COLO668 (cell line): ENCODE measurements around the gene DUSP16.
A peak's percentile ranks its signal among the peaks of the same experiment; 100 is the strongest.
"Not testable (repeated sequence)": the region's sequence is repeated elsewhere in the genome, so short reads cannot be mapped to it uniquely, and the experiment has no call there.

Experiments used
- DNase-seq: peaks from one replicate; lab custom pipeline; 2025; ENCODE audit not compliant: unreplicated experiment; lab: John Stamatoyannopoulos, UW

DUSP16 gene

DNA sequence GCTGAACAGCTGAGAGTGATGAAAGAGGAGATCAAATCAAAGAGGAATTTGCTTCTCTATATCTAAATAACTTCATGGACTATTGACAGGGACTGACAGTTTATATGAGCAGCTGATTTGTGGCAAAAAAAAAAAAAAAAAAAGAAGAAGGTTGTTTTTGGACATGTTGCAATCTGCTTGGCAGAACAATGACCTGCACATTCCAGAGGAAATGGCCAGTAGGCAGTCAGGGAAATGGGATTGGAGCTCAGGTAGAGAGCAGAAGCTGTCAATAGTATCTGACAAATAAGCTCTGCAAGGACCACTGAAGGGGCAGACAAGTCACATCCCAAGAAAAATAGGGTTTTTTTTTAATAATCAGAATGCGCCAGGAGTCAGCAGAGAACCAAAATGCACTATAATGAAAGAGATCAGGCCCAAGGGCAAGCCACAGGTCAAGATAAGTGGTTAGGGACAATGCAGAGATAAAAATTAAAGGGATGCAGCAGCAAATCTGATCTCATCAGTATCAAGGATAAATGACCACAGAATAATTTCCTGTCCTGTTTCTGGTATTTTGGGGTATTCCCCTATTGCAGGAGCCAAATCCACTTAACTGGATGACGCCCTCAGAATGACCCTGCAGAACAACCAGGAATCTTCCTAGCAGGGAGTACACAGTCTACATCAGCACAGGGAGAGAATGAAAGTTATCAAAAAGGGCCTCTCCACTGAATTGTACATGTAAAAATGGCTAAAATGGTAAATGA lies 22.6 kb upstream of the DUSP16 start:
- DNase-seq: no peak

DNA sequence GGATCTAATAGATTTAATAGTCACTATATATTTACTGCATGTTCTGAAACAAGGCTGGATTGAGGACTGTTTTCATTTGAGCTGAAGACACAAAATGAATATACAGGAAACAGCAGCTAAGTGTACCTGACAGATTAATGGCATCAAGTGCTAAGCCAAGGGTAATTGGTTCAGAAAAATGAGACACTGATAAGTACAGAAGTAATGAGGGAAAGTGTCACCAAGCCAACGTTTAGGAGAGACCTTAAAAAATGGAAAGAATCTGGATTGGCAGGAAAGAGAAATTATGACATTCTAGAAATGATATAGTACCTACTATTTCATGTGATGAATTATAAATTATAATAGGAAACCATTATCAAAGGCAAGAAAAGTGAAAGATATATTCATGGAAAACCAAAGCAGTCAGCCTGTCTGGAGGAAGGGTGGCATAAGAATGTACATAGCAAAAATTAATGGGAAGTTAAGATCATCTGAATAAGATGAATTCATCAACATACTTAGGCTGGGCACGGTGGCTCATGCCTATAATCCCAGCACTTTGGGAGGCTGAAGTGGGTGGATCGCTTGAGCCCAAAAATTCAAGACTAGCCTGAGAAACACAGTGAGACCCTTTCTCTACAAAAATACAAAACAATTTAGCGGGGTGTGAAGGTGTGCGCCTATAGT lies 21.0 kb upstream of the DUSP16 start:
- no peak for DNase-seq

- no peak for DNase-seq
These were observed 20.2 kb upstream of the DUSP16 start for GRCh38 chr12:12582895-12583303.

DNA sequence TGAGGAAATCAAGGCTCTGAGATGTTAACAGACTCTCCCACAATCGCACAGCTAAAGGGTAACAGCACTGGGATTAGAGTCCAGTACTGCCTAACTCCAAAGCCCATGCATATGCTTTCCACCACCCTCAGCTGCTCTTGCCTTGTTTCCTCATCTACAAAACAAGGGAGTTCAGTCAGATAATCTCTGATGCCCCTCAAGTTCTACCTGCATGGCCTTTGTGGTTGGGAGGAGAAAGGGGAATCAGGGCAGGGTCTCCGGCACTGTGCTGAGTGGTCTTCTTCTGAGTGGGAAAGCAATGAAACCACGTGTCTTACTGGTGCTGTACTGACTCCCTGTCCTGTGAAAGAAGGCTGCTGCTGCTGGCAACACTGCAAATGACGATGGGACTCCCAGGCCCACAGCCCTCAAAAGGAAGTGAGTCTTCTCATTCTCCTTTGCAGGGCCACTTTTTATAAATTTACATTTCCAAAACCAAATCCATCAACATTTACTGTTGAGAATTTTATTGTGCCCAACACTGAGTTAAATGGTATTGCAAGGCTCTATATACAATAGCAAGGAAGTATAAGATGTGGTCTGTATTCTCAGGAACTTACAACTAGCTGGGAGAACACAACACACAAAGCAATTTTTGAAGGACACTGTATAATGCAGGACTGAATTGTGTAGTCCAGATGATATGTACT lies 19.7 kb upstream of the DUSP16 start:
- DNase-seq: no peak

- not testable (repeated sequence) for DNase-seq
These were observed 18.1 kb upstream of the DUSP16 start for GRCh38 chr12:12580716-12581115.

DNA sequence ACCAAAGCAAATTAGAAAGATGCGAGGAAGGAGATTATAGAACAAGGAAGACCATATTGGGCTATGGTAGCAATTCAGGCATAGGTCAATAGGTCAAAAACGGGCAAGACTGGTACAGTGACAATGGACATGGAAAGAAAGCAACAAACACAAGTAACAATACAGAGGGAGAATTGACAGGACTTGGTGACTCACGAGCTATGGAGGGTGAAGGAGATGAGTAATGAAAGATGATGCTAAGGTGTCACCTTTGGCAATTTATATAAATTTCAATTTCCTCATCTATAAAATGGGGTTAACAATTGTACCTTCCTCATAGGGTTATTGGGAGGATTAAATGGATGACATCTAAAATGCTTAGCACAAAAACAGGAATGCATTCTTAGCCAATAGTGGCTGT lies 15.1 kb upstream of the DUSP16 start:
- DNase-seq: no peak

DNA sequence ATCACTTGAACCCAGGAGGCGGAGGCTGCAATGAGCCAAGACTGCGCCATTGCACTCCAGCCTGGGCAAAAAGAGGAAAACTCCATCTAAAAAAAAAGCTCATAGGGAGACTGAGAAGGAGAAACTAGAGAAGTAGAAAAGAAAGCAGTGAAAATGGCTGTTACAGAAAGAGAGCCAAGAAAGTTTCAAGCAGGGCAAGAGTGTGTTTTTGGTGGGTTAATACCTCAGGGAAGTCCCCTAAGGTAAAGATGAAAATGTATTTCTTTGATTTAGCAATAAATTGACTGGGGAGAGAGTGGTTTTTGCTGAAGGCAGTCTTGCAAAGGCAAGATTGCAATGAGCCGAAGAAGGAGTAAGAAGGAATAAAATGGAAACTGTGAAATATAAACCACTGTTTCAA lies 10.0 kb upstream of the DUSP16 start:
- no peak for DNase-seq

GRCh38 chr12:12565971-12566370 lies 3.3 kb upstream of the DUSP16 start:
- not testable (repeated sequence) for DNase-seq

- no peak for DNase-seq
These were observed 2.2 kb upstream of the DUSP16 start for GRCh38 chr12:12564911-12565310.

- DNase-seq: peak; percentile 8
These were observed 746 bp upstream of the DUSP16 start for GRCh38 chr12:12563290-12563928.

DNA sequence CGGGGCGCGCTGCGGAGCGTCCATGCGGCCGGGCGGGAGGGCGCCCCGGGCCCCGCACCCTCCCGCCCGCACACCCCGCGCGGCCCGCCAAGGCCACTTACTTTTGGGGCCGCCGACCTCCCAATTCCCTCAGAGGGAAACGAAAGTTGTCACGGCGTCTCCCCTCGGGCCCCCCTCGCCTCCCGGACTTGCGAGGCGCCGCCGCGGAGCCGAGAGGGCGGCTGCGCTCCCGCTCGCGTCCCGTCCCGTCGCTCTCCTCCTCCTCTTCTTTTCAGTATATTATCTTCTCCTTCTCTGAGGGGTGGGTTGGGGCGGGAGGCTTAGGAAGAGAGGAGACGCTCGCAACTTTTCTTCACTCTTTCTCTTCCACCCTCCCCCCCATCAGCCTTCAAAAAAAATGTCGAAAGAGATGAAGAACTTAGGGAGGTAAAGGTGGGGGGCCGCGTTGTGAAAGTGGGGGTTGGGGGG lies 613 bp downstream of the DUSP16 start:
- peak; percentile 57 for DNase-seq

DNA sequence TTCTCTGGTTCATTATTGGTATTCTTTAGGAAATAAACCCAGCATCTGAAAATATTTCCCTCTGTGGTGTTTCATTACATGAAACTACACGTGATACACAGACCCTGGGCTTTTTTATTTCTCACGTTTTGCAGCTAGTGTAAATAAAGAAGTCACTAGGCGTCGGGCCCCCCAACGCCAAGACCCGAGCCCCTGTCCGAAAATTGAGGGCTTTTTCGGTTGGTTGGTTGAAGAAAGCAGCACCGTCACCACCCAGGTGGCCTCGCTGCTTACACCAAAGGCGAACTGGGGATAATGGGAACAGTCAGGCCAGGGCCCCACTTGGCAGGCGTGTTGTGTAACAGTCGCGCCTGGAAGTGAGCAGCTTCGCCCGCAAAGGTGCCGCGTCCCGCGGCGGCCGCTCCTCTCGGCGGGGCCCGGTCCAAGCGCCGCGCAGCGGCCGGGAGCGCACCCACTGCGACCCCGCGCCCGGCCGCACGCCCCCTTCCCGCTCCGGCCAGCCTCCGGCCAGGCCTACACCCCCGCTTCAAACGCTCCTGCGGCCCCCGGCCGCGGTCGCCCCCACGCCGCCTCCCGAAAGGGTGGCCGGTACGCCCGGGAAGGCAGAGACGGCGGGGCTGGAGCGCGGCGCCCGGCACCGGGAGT lies 1.2 kb downstream of the DUSP16 start:
- peak; percentile 60 for DNase-seq

- DNase-seq: no peak
These were observed 1.9 kb downstream of the DUSP16 start for GRCh38 chr12:12560587-12561370.

DNA sequence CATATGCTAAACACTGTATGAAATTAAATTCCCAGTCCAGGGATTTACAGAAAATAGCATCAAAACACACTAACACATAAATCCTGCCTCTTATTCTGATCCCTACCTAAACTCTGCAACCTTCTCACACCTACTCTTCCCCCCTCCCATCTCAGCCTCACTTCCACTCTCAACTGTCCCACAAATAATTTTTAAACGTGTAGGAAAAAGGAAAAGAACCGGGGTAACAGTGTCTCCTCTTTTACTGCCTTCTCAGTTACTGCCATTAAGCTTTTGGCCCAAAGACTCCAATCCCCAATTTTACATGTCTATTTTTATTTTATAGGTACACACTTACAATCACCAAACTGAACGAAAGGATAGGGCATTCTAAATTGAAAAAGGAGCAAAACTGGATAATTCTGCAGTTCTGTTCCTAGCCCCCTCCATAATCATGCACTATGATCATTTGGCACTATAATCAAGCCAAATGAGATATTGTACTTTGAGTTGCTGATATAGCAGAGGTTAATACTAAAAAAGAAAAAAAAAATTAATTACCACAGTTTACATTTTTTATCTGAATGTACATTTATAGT lies 2.9 kb downstream of the DUSP16 start:
- DNase-seq: no peak

- DNase-seq: no peak
These were observed 4.4 kb downstream of the DUSP16 start for GRCh38 chr12:12558291-12558690.

DNA sequence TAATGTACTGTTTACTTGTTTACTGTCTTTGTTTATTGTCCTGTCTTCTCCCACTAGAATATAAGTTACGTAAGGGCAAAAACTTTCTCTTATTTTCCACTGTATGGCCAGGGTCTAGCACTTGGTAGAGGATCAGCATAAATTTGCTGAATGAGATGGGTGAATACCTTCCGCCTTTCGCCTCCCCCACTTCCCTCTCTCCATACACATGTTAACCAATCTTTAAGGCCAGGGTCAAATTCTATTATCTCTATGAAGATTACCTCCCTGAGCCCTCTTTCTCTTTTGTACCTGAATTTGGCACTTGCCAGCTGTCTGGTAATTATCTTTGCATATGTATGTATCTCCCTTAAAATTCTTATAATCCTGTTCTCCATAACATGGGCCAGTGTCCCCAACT lies 4.9 kb downstream of the DUSP16 start:
- DNase-seq: no peak

GRCh38 chr12:12555656-12556055 lies 7.0 kb downstream of the DUSP16 start:
- DNase-seq: no peak

DNA sequence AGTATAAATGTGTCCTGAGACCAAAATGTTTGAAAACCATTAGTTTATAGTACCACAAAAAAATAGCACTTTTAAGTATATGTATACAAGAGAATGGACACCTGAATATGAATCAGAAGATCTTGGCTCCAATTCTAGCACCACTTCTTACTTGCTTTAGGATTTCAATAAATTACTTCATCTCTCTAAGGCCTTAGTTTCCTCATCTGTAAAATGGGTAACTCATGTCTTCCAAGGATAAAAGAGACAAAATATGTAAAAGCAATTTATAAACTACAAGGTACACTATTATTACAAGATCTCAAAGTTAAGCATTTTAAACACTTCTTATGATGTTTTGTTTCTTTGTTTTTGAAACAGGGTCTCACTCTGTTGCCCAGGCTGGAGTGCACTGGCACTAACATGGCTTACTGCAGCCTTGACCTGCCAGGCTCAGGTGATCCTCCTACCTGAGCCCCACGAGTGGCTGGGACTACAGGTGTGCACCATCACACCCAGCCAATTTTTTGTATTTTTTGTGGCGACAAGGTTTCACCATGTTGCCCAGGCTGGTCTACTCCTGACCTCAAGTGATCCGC lies 9.4 kb downstream of the DUSP16 start:
- no peak for DNase-seq

DNA sequence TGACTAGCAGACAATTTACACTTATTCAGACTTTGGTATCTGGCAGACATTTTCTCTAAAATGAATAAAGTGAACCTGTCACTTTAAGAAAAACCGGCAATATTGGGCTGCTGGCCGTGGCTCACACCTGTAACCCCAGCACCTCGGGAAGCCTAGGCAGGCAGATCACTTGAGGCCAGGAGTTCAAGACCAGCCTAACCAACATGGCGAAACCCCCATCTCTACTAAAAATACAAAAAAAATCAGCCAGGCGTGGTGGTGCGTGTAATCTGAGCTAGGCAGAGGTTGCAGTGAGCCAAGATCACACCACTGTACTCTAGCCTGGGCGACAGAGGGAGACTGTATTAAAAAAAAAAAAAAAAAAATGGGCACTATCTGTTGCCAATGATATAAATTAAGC lies 11.5 kb downstream of the DUSP16 start:
- DNase-seq: no peak

DNA sequence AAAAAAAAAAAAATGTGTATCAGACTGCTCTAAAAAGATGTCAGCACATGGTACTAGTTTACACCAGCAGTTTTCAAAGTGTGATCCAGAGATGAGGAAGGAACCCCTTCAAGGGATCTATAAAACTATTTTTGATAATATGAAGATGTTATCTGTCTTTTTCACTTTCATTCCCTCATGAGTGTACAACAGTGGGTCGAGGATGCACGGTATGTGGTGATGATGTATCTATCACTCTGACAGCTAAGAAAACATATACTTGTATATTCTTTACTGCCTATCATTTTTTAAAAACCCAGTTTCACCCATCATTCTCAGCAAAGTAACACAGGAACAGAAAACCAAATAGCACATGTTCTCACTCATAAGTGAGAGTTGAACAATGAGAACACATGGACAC lies 12.4 kb downstream of the DUSP16 start:
- DNase-seq: no peak
